ENCODE data around the gene QPRT. TPM values are rescaled to one million over a fixed set of nuclear protein-coding genes. Genes with fewer than 3 reads are reported as not detected.
"Not testable (repeated sequence)": the region's sequence is repeated elsewhere in the genome, so short reads cannot be mapped to it uniquely, and the experiment has no call there.

The QPRT gene
- total RNA-seq, 1 donor from 2014 or later = 0.13 TPM

DNA sequence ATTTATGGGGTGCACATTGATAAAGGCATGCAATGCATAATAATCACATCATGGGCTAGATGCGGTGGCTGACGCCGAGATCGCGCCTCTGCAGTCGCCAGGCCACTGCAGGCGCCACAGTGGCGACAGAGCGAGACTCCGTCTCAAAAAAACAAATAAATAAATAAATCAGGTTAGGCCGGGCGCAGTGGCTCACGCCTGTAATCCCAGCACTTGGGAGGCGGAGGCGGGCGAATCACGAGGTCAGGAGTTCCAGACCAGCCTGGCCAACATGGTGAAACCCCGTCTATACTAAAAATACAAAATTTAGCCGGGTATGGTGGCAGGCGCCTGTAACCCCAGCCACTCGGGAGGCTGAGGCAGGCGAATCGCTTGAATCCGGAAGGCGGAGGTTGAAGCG, 13.6 kb downstream of the QPRT start:
- not testable (repeated sequence) for DNase-seq (ENCODE audit: low read depth in 2 of 2)

DNA sequence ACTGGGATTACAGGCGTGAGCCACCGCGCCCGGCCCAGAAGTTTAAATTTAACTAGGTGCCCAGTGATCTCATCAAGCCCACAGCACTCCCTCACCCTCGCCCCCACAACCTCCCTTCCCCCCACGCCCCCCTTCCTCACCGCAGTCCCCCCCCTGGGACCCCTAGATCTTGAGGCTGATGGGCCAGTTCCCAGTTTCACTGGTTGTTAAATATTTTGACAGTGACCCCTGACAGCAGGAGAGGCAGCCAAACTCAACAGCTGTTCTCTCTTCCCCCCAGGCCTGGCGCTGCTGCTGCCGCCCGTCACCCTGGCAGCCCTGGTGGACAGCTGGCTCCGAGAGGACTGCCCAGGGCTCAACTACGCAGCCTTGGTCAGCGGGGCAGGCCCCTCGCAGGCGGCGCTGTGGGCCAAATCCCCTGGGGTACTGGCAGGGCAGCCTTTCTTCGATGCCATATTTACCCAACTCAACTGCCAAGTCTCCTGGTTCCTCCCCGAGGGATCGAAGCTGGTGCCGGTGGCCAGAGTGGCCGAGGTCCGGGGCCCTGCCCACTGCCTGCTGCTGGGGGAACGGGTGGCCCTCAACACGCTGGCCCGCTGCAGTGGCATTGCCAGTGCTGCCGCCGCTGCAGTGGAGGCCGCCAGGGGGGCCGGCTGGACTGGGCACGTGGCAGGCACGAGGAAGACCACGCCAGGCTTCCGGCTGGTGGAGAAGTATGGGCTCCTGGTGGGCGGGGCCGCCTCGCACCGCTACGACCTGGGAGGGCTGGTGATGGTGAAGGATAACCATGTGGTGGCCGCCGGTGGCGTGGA, 15.6 kb downstream of the QPRT start:
- no peak for DNase-seq (ENCODE audit: low read depth in 2 of 2)

GRCh38 chr16:29695675-29696074, 16.7 kb downstream of the QPRT start:
- DNase-seq (ENCODE audit: low read depth in 2 of 2) = not testable (repeated sequence)

GRCh38 chr16:29696881-29697331, 17.9 kb downstream of the QPRT start:
- DNase-seq (ENCODE audit: low read depth in 2 of 2) = no peak

DNA sequence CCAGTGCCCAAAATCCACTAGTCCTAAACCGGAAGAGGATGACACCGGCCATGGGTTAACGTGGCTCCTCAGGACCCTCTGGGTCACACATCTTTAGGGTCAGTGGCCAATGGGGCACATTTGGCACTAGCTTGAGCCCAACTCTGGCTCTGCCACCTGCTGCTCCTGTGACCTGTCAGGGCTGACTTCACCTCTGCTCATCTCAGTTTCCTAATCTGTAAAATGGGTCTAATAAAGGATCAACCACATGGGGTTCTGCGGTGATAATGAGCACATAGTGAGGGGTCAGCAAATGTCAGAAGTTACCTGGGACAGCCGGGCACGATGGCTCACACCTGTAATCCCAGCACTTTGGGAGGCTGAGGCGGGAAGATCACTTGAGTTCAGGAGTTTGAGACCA, 18.4 kb downstream of the QPRT start:
- no peak for DNase-seq (ENCODE audit: low read depth in 2 of 2)

- DNase-seq (ENCODE audit: low read depth in 2 of 2) = no peak
Observed at GRCh38 chr16:29698042-29698441, 19.1 kb downstream of the QPRT start.

DNA sequence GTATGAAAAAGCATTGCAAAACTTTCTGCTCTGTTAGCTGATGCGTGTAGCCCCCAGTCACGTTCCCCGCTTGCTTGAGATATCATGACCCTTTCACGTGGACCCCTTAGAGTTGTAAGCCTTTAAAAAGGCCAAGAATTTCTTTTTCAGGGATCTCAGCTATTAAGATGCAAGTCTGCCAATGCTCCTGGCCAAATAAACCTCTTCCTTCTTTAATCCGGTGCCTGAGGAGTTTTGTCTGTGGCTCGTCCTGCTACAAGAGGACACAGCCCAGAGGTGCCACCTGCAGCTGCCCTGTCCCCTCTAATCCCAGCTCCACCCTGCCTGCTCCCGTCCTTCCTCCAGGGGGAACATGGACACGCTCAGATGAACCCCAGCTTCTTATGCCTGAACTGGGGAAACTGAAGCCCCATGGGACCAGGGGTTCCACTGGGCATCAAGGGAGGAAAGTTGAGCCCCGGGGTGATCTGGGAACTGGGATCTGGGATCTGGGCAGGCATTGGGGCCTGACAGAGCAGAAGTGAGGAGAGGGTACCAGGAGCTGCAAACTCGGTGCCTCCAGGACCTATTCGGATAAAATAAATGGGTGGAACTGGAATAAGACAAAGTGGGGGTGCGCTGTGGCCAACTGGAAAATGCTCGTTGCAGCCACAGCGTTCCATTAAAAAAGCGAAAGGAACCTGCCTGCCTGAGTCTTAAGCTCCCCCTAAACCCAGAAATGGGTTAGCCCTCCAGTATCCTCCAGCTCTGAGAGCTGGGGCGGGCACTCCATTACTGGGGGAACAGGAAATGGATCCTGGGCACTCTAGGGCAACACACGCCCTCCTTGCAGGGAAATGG, 19.7 kb downstream of the QPRT start:
- no peak for DNase-seq (ENCODE audit: low read depth in 2 of 2)

DNA sequence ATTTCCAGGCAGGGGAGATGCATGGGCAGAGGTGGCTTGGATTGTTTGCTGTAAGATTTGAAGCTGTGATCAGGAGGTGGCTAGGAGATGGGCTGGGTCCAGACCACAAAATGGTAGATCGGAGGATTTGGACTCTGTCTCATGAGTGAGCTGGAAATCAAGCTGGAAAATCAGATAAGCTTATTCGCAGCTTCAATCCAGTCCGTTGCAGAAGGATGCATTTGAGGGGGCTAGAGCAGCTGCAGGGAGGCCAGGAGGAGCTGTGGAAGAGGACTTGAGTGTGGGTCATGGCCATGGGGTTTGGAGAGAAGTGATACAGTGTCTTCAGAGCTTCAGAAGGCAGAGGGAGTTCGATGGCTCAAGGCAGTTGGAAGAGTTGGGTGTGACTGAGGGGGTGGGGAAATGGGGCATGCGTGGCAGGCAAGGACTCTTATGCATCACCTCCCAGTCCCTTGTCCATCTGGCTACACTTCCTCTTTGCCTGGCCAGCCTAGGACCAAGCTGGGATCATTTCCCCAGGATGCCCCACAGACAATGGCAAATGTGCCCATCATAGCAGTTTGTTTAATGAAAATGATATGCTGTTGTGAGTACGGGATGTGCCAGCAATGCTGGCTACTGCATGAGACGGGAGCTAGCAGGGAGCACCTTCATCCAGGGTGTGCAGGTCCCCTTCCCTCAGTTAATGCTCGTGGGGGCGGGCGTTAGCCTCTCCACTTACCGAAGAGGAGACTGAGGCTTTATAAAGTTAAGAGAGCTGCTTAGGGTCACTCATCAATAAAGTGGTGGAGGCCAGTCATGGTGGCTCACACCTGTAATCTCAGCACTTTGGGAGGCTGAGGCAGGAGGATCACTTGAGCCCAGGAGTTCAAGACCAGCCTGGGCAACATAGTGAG, 20.6 kb downstream of the QPRT start:
- no peak for DNase-seq (ENCODE audit: low read depth in 2 of 2)

- DNase-seq (ENCODE audit: low read depth in 2 of 2) = peak; percentile 20 to 85
Observed at GRCh38 chr16:29700253-29700987, 21.4 kb downstream of the QPRT start.

DNA sequence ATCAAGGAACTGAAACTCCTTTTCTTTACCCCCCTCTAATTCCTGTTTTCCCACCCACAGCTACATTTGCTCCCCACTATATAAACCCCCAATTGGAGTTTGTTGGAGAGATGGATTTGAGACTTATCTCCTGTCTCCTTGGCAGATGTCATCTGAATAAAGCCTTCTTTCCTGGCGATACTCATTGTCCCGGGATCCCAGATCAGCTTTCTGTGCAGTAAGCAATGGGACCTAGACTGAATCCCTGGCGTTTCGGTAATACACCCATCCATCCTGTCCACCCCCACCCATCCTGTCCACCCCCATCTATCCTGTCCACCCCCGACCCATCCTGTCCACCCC, 22.2 kb downstream of the QPRT start:
- no peak for DNase-seq (ENCODE audit: low read depth in 2 of 2)

DNA sequence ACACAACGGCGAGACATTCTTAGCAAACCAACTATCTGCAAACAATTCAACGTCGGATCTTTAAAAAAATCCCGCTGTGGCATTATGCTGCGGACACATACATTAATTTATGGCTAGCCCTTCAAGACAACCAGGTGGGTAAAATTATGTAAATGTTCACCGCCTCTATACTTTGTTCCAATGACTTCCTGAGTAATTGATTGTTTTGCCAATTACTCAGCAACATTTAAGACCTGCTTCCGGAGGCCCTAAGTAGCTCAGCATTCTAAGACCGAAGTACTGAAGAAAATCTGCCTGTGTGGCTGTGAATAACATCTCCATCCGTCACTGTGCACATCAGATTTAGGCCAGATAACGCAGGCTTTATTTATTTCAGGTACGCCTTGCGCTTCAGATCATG, 23.3 kb downstream of the QPRT start:
- no peak for DNase-seq (ENCODE audit: low read depth in 2 of 2)

- no peak for DNase-seq (ENCODE audit: low read depth in 2 of 2)
Observed at GRCh38 chr16:29705030-29705429, 26.1 kb downstream of the QPRT start.

DNA sequence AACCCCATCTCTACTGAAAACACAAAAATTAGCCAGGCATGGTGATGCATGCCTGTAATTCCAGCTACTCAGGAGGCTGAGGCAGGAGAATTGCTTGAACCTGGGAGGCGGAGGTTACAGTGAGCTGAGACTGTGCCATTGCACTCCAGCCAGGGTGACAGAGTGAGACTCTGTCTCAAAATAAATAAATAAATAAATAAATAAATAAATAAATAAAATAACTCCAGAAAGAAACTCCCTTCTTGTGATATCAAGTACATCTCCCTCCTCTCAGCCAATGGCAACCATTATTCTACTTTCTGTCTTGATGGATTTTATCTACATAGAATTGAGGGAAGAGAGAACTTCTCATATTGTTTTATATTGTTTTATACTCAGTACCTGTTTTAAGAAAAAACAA, 28.2 kb downstream of the QPRT start:
- DNase-seq (ENCODE audit: low read depth in 2 of 2) = not testable (repeated sequence)

GRCh38 chr16:29708917-29709600, 30.1 kb downstream of the QPRT start:
- DNase-seq (ENCODE audit: low read depth in 2 of 2) = no peak

DNA sequence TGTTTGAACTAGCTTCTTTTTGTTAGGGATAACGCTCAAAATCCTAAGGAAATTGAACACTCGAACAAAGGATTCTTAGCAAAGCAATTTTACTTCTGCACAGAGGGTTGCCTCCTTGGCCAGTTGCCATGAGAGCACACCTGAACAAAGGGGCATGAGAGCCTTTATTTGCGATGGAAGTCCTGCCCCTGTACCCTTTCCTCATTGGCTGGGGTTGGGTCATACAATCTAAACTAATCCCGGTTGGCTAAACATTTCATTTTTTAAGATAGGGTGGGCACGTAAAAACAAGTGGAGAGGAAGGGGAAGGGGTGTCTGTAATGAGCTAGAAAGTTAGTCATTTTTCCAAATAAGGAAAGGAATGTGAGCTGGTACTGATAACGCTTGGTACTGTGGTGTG, 30.7 kb downstream of the QPRT start:
- DNase-seq (ENCODE audit: low read depth in 2 of 2) = not testable (repeated sequence)

DNA sequence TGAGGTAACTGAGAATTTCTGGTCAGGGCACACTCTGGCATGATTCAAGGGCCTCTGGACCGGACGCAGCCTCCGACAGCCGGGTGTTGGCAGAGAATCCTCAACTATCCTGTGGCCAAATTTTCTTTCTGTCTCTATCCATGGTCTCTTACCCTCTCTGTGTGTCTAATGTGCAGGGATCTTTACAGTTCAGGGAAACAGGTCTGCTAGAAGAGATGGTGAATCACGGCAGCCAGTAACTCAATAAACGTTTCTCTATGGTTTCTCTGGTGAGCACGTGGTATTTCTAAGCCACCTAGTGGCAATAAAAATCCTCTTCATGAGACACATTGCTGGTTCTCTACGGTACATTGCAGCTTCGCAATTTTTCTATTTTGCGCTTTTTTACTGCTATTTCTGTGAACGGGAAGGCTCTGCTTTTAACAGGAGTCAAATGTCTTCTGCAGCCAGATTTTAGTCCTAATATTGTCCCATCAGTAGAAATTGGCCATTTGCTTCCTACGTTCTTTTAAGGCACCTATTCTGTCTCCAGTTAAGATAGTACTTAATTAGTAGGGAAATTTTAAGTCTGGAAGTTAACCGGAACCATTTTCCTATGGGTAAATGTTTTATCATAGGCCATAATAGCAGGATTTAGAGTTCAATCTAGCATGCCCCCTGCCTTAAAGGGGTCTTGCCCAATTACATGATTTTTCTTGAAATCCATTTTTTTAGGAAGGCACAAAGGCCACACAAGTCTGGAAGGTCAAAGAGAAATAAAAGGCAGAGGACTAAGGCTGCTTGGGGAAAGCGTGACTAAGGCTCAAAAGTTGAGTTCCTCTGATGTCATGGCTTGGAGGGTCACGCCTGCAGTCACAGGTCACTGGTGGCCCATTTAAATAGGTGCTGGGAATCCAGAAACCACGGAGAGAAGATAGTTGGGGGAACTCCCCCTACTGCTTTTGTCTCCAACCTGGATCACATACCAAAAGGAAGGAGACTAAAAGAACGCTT, 31.5 kb downstream of the QPRT start:
- DNase-seq (ENCODE audit: low read depth in 2 of 2) = peak; percentile 37 to 64

GRCh38 chr16:29712809-29713208, 33.8 kb downstream of the QPRT start:
- no peak for DNase-seq (ENCODE audit: low read depth in 2 of 2)

DNA sequence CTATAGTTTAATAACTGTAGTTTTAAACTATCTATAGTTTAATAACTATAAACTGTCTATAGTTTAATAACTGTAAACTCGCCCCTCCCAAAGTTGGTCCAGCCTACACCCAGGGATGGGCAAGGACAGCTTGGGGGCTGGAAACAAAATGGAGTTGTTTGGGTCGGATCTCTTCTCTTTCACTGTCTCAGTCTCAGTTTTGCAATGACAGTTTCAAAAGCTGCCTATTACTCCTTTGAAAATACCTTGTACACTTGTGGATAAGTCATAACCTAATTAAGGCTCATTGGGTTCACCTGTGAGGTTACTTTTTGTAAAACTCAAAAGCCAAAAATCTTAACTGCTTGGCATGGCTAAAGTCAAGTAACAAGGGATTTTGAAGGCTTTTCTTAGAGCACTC, 35.4 kb downstream of the QPRT start:
- DNase-seq (ENCODE audit: low read depth in 2 of 2) = no peak

GRCh38 chr16:29714972-29715371, 36.0 kb downstream of the QPRT start:
- no peak for DNase-seq (ENCODE audit: low read depth in 2 of 2)

Data from dermis microvascular lymphatic vessel endothelial cell (primary cell).